GM12891 (cell line): ENCODE data around the gene CDK11A.

Experiments used
- DNase-seq: peaks from one replicate; pipeline ENCODE4 v3.0.0; 2011; ENCODE audit warnings: low spot score; ENCODE audit not compliant: insufficient read length
- FAIRE-seq: peaks from 2 replicates; lab custom pipeline; 2011; peaks lifted over from hg19 to GRCh38; lab: Jason Lieb, UNC
- SPI1 ChIP-seq: IDR thresholded peaks from 2 replicates; pipeline ENCODE4 v1.6.1; 2011; ENCODE audit warnings: low read depth, low read length, control low read depth

CDK11A gene

DNA sequence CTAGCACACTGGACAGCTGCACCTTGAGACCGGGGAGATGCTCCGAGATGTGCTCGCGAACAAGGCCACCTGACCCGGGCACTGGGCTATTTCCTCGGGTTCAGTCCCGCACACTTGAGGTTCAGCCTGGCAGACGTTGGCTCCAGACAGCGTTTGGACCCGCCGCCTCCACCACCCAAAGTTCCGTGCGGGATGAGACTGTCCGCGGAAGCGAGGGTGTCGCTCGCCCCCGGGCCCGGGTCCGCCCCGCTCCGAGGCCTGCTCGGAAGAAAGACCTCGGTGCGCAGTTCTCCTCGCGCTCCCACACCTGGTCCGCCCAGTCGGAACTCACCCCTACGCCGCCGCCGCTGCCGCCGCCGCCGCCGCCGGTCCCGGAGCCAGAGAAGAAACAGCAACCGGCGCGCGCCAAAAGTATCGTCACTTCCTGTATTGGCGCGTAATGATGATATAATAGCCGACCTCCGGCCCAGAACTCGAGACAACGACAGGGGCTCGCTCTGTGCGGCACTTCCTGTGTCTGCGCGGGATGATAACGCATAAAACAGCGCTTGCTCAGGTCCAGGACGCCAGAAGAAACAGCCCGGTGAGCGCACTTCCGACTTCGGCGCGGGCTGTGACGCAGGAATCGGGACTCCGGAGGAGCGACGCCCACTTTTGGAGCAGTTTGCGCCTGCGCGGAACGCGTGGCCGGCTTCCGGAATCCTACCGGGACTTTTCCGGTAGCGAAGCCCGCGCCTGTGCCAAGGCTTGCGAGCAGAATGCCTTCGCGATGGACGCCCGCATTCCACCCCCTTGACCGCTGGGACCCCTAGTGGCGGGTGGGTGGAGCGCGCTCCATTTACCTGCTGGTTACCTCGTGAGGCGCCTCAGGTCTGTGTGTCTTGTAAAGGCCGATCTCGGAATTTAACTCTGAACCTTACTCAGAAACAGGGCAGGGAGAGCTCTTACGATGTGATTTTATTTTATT, 65.3 kb downstream of the CDK11A start, which contains the start of gene CDK11B:
Gene CDK11B, minus strand, starts transcription at position 422 of the 967 bp plus-strand sequence. CDS start 1,519 bp downstream, outside the sequence.
- FAIRE-seq (peak; percentile 98), DNase-seq (peak; percentile 91)
- peak; percentile 56 for TF ChIP-seq SPI1
